PC-9 (cell line): ENCODE results near the gene SHC1.

Experiments
- EZH2 ChIP-seq: fragments of 200-600 bp; sonication (generic); IDR thresholded peaks from 2 replicates; pipeline ENCODE4 v1.8.0; 2017; ENCODE audit warnings: antibody characterized with exemption, low read depth
- TF ChIP-seq, protein P1 (sequence below): fragments of 200-600 bp; sonication (generic); conservative IDR thresholded peaks from 2 replicates; pipeline ENCODE4 v1.6.1; 2017; ENCODE audit warnings: mixed run types, antibody characterized with exemption, mild to moderate bottlenecking, moderate library complexity

DNA sequence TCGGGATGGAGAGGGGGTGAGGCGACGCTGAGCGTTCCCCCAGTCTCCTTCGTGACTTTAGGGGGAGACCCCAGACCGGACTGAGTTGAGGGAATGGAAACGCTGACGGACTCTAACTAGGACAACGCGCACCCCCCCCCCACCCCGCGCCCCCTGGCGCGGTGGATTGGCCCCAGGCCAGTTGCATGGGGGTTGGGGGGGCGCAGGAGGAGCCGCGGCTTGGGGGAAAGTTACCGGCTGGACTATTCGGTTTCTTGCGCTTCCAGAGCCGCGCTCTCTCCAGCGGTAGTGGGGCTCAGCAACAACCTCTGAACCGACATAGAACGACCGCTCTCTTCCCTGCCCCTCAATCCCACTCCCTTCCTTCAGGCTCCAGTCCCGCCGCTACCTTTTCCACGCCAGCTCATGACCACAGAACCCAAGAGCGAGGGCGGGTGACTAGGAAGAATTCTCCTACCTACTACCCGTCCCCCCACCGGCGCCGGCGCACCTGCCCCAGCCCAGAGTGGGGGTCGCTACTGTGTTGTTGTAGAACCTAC is 32.7 kb upstream of the SHC1 start:
- no peak for TF ChIP-seq EZH2
- TF ChIP-seq, protein P1, sequence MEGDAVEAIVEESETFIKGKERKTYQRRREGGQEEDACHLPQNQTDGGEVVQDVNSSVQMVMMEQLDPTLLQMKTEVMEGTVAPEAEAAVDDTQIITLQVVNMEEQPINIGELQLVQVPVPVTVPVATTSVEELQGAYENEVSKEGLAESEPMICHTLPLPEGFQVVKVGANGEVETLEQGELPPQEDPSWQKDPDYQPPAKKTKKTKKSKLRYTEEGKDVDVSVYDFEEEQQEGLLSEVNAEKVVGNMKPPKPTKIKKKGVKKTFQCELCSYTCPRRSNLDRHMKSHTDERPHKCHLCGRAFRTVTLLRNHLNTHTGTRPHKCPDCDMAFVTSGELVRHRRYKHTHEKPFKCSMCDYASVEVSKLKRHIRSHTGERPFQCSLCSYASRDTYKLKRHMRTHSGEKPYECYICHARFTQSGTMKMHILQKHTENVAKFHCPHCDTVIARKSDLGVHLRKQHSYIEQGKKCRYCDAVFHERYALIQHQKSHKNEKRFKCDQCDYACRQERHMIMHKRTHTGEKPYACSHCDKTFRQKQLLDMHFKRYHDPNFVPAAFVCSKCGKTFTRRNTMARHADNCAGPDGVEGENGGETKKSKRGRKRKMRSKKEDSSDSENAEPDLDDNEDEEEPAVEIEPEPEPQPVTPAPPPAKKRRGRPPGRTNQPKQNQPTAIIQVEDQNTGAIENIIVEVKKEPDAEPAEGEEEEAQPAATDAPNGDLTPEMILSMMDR: no peak
